H9 (cell line): ENCODE results near the gene PPP1R14B. TPM values are rescaled to one million over a fixed set of nuclear protein-coding genes. Genes with fewer than 3 reads are reported as not detected.

ENCODE experiments used
- DNase-seq: peaks from one replicate; pipeline ENCODE4 v3.0.0-alpha.2; 2017
- H2AFZ ChIP-seq: one replicate; pipeline ENCODE4 v1.6.1; 2013; ENCODE audit warnings: mild to moderate bottlenecking, low read length, control low read depth, moderate library complexity
- H2AK5ac ChIP-seq: 2 replicates; pipeline ENCODE4 v1.6.1; 2013; ENCODE audit warnings: low read length, control low read depth, mixed read lengths; ENCODE audit not compliant: insufficient read length
- H2BK120ac ChIP-seq: one replicate; pipeline ENCODE4 v1.6.1; 2013; ENCODE audit warnings: low read depth, mild to moderate bottlenecking, low read length, control low read depth, inconsistent platforms; ENCODE audit not compliant: poor library complexity, severe bottlenecking
- H2BK12ac ChIP-seq: 2 replicates; pipeline ENCODE4 v1.6.1; 2013; ENCODE audit warnings: low read length, control low read depth, mixed read lengths, low read depth; ENCODE audit not compliant: insufficient read length
- H2BK15ac ChIP-seq: 2 replicates; pipeline ENCODE4 v1.6.1; 2013; ENCODE audit warnings: low read depth, low read length, control low read depth
- H2BK20ac ChIP-seq: one replicate; pipeline ENCODE4 v1.6.1; 2013; ENCODE audit warnings: low read depth, mild to moderate bottlenecking, low read length, control low read depth, inconsistent platforms; ENCODE audit not compliant: poor library complexity, severe bottlenecking
- H2BK5ac ChIP-seq: 2 replicates; pipeline ENCODE4 v1.6.1; 2013; ENCODE audit warnings: low read length, control low read depth, mixed read lengths; ENCODE audit not compliant: insufficient read length
- H3K14ac ChIP-seq: 2 replicates; pipeline ENCODE4 v1.6.1; 2013; ENCODE audit warnings: low read length, control low read depth; ENCODE audit not compliant: insufficient read depth
- H3K18ac ChIP-seq: 2 replicates; pipeline ENCODE4 v1.6.1; 2013; ENCODE audit warnings: low read depth, mild to moderate bottlenecking, mixed read lengths, low read length, control low read depth; ENCODE audit not compliant: insufficient read length
- H3K23ac ChIP-seq: 2 replicates; pipeline ENCODE4 v1.6.1; 2013; ENCODE audit warnings: low read length, control low read depth, mixed read lengths, low read depth; ENCODE audit not compliant: insufficient read length
- H3K23me2 ChIP-seq: 2 replicates; pipeline ENCODE4 v1.6.1; 2013; ENCODE audit warnings: low read depth, mild to moderate bottlenecking, mixed read lengths, low read length, control low read depth; ENCODE audit not compliant: insufficient read length, poor library complexity, severe bottlenecking
- H3K27ac ChIP-seq: 2 replicates; pipeline ENCODE4 v1.5.1; 2013; ENCODE audit warnings: low read length, control low read depth, mixed read lengths, low read depth; ENCODE audit not compliant: insufficient read length
- H3K27me3 ChIP-seq: 2 replicates; pipeline ENCODE4 v1.6.1; 2013; ENCODE audit warnings: low read length, control low read depth, inconsistent platforms; ENCODE audit not compliant: insufficient read depth
- H3K4ac ChIP-seq: 2 replicates; pipeline ENCODE4 v1.6.1; 2013; ENCODE audit warnings: low read depth, mild to moderate bottlenecking, control low read depth, inconsistent platforms, low read length, moderate library complexity
- H3K4me1 ChIP-seq: 2 replicates; pipeline ENCODE4 v1.6.1; 2013; ENCODE audit warnings: low read length, control low read depth, inconsistent platforms; ENCODE audit not compliant: insufficient read depth
- H3K4me2 ChIP-seq: 2 replicates; pipeline ENCODE4 v1.6.1; 2013; ENCODE audit warnings: low read length, control low read depth, mixed read lengths; ENCODE audit not compliant: insufficient read length, insufficient read depth
- H3K56ac ChIP-seq: 2 replicates; pipeline ENCODE4 v1.6.1; 2013; ENCODE audit warnings: low read depth, mild to moderate bottlenecking, mixed read lengths, low read length, control low read depth; ENCODE audit not compliant: insufficient read length
- H3K79me1 ChIP-seq: 2 replicates; pipeline ENCODE4 v1.6.1; 2013; ENCODE audit warnings: low read depth, mild to moderate bottlenecking, moderate library complexity, low read length, control low read depth, inconsistent platforms; ENCODE audit not compliant: insufficient read depth, poor library complexity, severe bottlenecking
- H3K79me2 ChIP-seq: 2 replicates; pipeline ENCODE4 v1.6.1; 2013; ENCODE audit warnings: low read length, control low read depth, inconsistent platforms; ENCODE audit not compliant: insufficient read depth
- H3K9ac ChIP-seq: 2 replicates; pipeline ENCODE4 v1.6.1; 2013; ENCODE audit warnings: low read length, control low read depth, mixed read lengths; ENCODE audit not compliant: insufficient read length; ENCODE audit errors: extremely low read depth
- H3K9me3 ChIP-seq: one replicate; pipeline ENCODE4 v1.6.1; 2013; ENCODE audit warnings: low read depth, low read length, inconsistent platforms; ENCODE audit not compliant: control insufficient read depth
- H3T11ph ChIP-seq: one replicate; pipeline ENCODE4 v1.6.1; 2013; ENCODE audit warnings: mild to moderate bottlenecking, low read length, control low read depth, inconsistent platforms
- H4K20me1 ChIP-seq: one replicate; pipeline ENCODE4 v1.6.1; 2013; ENCODE audit not compliant: control insufficient read depth, insufficient read length, insufficient read depth
- H4K5ac ChIP-seq: 2 replicates; pipeline ENCODE4 v1.6.1; 2013; ENCODE audit warnings: low read depth, mild to moderate bottlenecking, mixed read lengths, low read length, control low read depth; ENCODE audit not compliant: insufficient read length
- H4K8ac ChIP-seq: replicated peaks from 2 replicates; pipeline ENCODE4 v1.6.1; 2013; ENCODE audit warnings: low read length, control low read depth, mixed read lengths, low read depth; ENCODE audit not compliant: insufficient read length
- H4K91ac ChIP-seq: 2 replicates; pipeline ENCODE4 v1.6.1; 2013; ENCODE audit warnings: low read depth, mild to moderate bottlenecking, moderate library complexity, mixed read lengths, low read length, control low read depth; ENCODE audit not compliant: insufficient read length
- H3K27ac Mint-ChIP-seq, 3 experiments: 2 replicates in 2 of 3; 3 replicates in 1 of 3; pipeline ENCODE4 v1.8.0; 2020 to 2021; ENCODE audit warnings: mixed read lengths in 3 of 3, mild to moderate bottlenecking in 1 of 3, moderate library complexity in 1 of 3
- H3K27me3 Mint-ChIP-seq: 2 replicates; pipeline ENCODE4 v1.8.0; 2021; ENCODE audit warnings: low read depth, mild to moderate bottlenecking, moderate library complexity, mixed read lengths
- H3K36me3 Mint-ChIP-seq, 3 experiments: 2 replicates in 2 of 3; 3 replicates in 1 of 3; pipeline ENCODE4 v1.8.0; 2020 to 2021; ENCODE audit warnings: low read depth in 3 of 3, mixed read lengths in 3 of 3; ENCODE audit not compliant: insufficient read depth in 1 of 3
- H3K4me1 Mint-ChIP-seq, 2 experiments: 2 replicates each; pipeline ENCODE4 v1.8.0; 2020; ENCODE audit warnings: mixed read lengths in 2 of 2
- H3K4me3 Mint-ChIP-seq, 2 experiments: 2 replicates in 1 of 2; 3 replicates in 1 of 2; pipeline ENCODE4 v1.8.0; 2020 to 2021; ENCODE audit warnings: mild to moderate bottlenecking in 2 of 2, mixed read lengths in 2 of 2, moderate library complexity in 1 of 2
- H3K9me3 Mint-ChIP-seq, 2 experiments: 2 replicates in 1 of 2; 3 replicates in 1 of 2; pipeline ENCODE4 v1.8.0; 2020; ENCODE audit warnings: mild to moderate bottlenecking in 2 of 2, mixed read lengths in 2 of 2, moderate library complexity in 1 of 2
- WGBS: extraction: QIAGEN DNeasy Blood & Tissue Kit; methylation state at CpG from one replicate; pipeline ENCODE4 v1.1.7; 2013; ENCODE audit warnings: missing lambda C conversion rate, low lambda C conversion rate, mixed read lengths; ENCODE audit not compliant: insufficient read length; ENCODE audit errors: extremely low coverage; 5-methylcytosine and 5-hydroxymethylcytosine counted together
- total RNA-seq: library from RNA; stranded (reverse); gene quantifications from 2 replicates; pipeline ENCODE4 v1.2.1, GENCODE V29; 2021
- TF ChIP-seq, protein P1 (sequence below): fragments of 200-600 bp; sonication (generic); conservative IDR thresholded peaks from 3 replicates; pipeline ENCODE4 v1.8.0; 2021; ENCODE audit warnings: antibody characterized with exemption, mild to moderate bottlenecking

The PPP1R14B gene
- total RNA-seq, 1 experiment from 2014 or later: 358 TPM

DNA sequence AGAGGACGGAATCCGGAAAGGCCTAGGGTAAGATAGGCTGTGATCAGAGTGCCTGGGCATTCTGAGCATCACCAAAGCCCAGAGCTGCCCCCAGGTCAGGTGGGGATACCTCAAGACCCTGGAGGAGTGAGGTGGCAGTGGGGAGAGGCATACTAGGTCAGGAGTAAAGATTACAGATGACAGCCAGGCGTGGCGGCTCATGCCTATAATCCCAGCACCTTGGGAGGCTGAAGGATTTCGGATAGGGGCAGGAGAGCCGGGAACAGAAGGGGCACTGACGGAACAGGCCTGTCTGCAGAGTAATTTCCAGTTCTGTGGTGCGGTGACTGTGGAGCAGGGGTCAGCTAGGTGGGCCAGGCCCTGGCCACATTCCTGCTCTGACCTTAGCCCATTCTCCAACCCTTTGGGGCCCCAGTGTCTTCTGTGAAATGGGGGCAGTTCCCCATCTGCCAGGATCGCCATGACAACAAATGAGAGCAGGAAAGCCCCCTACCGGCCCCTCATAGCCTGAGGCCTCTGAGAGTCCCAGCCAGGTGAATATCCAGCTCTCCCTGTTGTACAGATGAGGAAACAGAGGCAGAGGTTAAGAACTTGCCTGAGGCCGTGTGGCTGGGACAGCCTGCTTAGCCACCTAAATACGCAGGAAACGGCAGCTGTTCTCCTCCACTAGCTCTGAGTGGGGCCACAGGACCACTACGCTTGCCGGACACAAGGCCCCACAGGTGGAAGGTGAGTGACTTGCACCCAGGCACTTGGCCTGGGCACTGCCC is 28.5 kb upstream of the PPP1R14B start:
- TF ChIP-seq, protein P1, sequence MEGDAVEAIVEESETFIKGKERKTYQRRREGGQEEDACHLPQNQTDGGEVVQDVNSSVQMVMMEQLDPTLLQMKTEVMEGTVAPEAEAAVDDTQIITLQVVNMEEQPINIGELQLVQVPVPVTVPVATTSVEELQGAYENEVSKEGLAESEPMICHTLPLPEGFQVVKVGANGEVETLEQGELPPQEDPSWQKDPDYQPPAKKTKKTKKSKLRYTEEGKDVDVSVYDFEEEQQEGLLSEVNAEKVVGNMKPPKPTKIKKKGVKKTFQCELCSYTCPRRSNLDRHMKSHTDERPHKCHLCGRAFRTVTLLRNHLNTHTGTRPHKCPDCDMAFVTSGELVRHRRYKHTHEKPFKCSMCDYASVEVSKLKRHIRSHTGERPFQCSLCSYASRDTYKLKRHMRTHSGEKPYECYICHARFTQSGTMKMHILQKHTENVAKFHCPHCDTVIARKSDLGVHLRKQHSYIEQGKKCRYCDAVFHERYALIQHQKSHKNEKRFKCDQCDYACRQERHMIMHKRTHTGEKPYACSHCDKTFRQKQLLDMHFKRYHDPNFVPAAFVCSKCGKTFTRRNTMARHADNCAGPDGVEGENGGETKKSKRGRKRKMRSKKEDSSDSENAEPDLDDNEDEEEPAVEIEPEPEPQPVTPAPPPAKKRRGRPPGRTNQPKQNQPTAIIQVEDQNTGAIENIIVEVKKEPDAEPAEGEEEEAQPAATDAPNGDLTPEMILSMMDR: 0 out of 3 replicates have a peak, but pooled peaks have one; percentile 10
- Histone ChIP-seq H3T11ph (no peak overlapping the region), H2BK20ac (no peak overlapping the region), H4K91ac (no peak overlapping the region), H3K27me3 (no peaks in the 10 kb centered on the region), H3K18ac (no peak overlapping the region), H2AK5ac (no peak overlapping the region), H2BK120ac (no peak overlapping the region), H2BK15ac (no peak overlapping the region), H3K4ac (no peak overlapping the region), H3K23me2 (peaks cover 9% of the 10 kb centered on the region), H3K79me2 (no peaks in the 10 kb centered on the region), H3K27ac (no peak overlapping the region), H4K8ac (no peak overlapping the region), H3K56ac (no peak overlapping the region), H3K79me1 (no peaks in the 10 kb centered on the region), H2AFZ (no peak overlapping the region), H3K9me3 (no peaks in the 10 kb centered on the region), H2BK5ac (no peak overlapping the region), H3K4me2 (no peak overlapping the region), H3K4me1 (no peaks in the 10 kb centered on the region), H2BK12ac (no peak overlapping the region), H3K9ac (no peak overlapping the region), H3K14ac (no peak overlapping the region), H3K23ac (no peak overlapping the region), H4K20me1 (peaks cover 2% of the 10 kb centered on the region), H4K5ac (no peak overlapping the region)
- peak overlapping the region in 1 of 3 experiments; percentile 83; a peak in 4 of 7 replicates for H3K27ac Mint-ChIP-seq
- DNase-seq: no peak
- no peaks in the 10 kb centered on the region; the same call in none of the 2 replicates for H3K27me3 Mint-ChIP-seq
- H3K4me1 Mint-ChIP-seq: peaks cover 12 to 16% of the 10 kb centered on the region in 2 experiments
- no CpG with 5 or more reads among the region's 15 CpGs for WGBS
- peaks cover 0 to 9% (median 6%) of the 10 kb centered on the region in 3 experiments; a peak in 4 of 7 replicates for H3K36me3 Mint-ChIP-seq
- no peaks in the 10 kb centered on the region for H3K9me3 Mint-ChIP-seq
- peak overlapping the region in 1 of 2 experiments; percentile 58; a peak in 2 of 5 replicates for H3K4me3 Mint-ChIP-seq
